Brain pericyte (primary cell): ENCODE data around the gene MRPS12.
"Not testable (repeated sequence)": the region's sequence is repeated elsewhere in the genome, so short reads cannot be mapped to it uniquely, and the experiment has no call there.

Source experiments
- DNase-seq: peaks from one replicate; pipeline ENCODE4 v3.0.0-alpha.2; 2012; ENCODE audit warnings: low read depth, low spot score

The MRPS12 gene

DNA sequence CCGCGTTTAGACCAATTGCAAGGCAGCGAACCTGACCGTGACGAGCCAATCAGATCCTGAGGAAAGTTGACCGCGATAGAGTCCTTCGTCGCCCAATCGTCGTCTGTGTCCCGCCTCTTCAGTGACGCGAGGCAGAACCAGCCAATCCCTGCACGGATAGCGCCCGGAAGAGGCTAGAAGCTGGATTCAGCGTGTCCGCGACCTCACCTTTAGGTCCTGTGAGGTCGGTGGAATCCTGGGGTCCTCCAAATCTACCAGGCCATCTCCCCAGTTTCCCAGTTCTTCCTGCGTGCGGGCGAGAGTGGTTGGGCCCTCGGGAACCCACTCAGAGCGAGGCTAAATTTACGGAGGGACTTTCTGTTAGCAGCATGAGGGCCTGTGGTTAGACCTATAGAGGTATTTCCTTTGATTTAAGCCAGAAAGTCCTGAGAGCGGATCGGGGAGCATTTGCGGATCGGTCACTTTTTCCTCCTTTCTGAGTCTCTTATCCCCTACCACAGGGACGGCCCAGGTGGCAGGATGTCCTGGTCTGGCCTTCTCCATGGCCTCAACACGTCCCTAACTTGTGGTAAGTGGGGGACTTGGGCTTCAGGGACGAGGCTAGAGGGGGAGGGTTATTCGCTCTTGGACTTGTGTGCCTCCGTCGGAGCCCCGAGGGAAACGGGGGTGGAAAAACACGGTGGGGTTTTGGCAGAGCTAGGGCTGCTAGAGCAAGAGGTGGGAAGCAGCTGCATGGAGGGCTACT lies at the start of gene MRPS12:
TSS of gene MRPS12 (plus strand) at position 169 of the 745 bp plus-strand sequence. CDS start at position 520, 351 bp downstream.
- peak; percentile 98 for DNase-seq

DNA sequence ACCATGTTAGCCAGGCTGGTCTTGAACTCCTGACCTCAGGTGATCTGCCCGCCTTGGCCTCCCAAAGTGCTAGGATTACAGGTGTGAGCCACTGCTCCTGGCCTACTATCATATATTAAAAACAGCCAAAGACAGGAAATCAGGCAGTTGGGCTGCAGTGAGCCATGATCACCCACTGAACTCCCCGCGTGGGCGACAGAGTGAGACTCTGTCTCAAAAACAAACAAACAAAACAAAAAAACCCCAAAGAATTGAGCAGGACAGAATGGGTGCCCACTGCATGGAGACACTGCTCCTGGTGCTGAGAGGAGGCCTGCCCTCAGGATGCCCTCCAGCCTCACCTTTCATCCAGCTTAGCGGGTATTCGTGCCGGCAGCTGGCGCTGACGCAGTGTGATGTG lies 47.5 kb upstream of the MRPS12 start:
- DNase-seq, result no peak

DNA sequence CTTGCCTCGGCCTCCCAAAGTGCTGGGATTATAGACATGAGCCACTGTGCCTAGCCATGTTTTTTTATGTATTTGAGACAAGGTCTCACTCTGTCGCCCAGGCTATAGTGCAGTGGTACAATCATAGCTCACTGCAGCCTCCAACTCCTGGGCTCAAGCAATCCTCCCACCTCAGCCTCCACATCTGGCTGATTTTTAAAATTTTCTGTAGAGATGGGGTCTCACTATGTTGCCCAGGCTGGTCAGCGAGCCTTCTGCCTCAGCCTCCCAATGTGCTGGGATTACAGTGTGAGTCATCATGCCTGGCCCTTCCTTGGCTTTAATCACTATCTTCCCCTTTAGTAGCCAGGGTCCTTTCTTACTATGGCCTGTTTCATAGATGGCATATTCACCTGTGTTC lies 46.1 kb upstream of the MRPS12 start:
- not testable (repeated sequence) for DNase-seq

DNA sequence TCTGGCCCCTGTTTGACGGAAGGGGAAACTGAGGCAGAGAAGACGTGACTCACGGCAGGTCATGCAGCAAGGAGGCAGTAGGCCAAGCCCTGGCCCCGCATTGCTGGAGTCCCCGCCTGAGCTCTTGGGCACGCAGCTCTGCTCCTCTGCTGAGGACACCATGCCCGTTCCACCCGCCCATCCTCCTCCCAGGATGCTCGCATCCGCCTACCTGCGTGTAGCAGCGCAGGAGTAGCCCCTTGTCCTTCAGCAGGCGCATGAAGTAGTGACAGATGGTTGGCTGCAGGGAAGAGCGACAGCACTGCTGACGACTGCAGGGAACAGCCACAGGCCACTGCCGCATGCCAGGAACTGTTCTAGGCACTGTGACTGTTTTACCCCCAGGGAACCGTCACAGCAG lies 41.9 kb upstream of the MRPS12 start:
- DNase-seq, result no peak

DNA sequence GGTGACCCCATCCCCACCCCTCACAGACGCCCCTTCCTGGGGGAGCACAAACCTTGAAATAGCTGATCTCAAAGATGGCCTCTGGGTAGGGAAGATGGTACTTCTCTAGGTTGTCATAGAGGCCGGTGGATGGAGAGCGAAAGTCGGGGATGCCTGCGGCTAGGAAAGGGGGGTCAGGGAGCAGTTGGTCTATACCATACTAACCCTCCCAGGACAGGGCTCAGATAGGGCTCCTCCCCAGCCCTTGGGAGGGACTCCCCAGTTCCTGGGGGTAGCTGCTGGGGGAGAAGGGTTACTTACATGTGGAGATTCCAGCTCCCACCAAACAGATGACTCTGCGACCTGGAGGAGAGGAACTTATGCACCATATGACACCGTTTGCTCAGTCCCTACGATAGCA lies 40.9 kb upstream of the MRPS12 start:
- no peak for DNase-seq

DNA sequence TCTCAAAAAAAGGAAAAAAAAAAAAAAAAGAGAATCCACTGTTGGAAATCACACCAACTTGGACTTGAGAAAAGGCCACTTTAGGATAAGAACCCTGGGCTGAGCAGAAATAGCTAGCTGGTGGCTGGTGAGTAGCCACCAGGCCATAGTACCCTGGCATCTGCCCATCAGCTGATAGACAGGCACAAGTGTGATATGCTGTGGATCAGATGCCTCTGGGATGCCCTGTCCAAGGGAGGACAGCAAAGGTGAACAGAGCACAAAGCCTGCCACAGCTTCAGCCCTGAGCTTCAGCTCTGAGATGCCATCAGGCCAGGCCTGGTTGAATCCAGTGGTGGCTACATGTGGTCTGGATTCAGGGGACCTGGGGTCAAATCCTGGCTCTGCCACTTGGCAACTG lies 40.1 kb upstream of the MRPS12 start:
- DNase-seq, result no peak

DNA sequence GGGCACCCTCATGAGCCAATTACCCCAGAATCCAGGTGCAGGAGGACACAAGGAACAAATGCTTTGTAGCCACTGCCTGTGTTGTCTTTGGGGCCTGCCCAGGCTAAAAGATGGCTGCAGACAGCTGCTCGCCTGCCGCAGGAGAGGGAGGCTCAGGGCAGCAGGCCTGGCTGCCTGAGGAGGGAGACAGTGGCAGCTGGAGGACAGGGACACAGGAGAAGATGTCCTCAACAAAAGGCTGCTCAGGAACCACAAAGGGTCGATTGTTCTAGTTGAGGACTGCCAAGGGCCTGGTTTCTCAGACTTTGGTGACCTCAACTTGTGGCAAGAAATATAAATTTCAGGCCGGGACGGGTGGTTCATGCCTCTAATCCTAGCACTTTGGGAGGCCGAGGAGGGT lies 39.0 kb upstream of the MRPS12 start:
- no peak for DNase-seq

DNA sequence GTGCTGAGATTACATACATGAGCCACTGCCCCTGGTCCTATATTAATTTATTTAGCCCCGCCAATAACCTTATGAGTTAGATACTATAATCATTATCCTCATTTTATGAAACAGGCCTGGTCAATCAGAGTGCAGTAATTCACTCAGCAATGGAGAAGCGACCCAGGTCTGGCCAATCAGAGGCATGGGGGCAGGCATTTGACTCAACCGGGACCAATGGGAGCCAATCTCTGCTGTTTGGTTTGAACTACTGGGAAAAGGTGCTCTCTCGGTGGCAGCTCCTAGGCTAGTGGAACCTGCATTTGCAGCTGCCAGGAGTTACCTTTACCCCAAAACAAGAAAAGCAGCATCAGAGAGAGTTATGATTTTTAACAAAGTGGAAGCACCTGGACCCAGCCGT lies 37.9 kb upstream of the MRPS12 start:
- DNase-seq, result no peak

DNA sequence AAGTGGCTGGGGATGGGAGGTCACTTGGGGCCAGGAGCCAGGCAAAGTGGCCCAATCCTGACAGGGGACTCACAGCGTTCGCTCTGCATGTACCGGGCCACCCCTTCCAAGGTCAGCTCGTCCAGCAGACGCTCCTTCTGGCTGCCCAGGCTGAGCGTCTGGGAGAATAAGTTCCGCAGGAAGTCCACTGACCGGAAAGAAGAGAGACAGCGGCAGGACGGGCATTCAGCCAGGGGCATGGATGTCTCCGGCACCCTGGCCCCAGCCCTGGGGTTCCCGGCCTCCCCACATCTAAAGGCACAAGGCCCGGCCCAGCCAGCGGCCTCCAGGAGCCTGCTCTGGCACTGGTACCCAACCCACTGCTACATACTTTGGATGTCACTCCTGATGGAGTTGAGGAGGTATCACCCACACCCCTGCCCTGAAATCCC lies 37.4 kb upstream of the MRPS12 start:
- no peak for DNase-seq

DNA sequence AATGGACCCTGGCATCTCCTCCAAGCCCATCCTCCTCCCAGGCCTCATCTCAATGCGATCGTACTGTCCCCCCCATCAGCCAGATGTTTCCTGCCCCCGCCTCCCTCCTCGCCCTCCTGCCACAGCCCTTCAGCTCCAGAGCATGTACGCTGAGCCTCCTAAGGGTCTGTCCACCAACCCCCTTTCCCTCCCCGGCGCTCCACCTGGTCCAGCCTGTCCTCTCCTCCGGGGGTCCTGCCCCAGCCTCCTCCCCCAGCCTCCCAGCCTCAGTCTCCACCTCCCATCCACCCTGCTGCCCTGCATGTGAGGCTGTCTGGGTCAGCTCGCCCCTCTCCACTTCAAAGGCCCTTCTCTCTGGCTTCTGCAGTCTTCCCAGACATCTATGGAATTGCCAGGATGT lies 35.8 kb upstream of the MRPS12 start:
- no peak for DNase-seq

DNA sequence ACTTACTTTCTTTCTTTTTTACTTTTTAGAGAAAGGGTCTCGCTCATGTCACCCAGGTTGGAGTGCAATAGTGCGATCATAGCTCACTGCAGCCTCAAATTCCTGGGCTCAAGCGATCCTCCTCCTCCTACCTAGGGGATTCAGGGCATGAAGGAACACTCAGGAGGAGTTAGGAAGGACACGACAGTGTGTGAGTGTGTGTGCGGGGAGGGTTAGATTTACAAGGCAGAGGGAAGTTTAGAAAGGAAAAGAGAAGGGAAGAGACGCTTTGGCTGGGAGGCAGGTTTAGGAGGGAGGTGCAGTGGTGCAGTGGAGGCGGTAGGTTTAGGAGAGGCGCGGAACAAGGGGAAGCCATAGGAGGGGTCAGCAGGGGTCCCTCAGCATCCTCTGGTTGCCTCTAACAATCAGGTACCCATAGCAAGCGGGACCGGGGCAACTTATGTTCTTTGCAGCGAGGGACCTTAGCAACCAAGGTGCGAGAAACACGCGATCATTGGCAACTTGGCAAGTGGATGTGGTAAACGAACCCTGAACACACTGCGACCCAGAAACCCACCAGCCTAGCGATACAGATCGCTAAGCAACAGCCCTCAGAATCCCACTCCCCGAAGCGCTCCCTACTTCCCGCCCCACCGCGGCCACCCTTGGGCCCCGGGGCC lies 31.8 kb upstream of the MRPS12 start:
- DNase-seq, result no peak

DNA sequence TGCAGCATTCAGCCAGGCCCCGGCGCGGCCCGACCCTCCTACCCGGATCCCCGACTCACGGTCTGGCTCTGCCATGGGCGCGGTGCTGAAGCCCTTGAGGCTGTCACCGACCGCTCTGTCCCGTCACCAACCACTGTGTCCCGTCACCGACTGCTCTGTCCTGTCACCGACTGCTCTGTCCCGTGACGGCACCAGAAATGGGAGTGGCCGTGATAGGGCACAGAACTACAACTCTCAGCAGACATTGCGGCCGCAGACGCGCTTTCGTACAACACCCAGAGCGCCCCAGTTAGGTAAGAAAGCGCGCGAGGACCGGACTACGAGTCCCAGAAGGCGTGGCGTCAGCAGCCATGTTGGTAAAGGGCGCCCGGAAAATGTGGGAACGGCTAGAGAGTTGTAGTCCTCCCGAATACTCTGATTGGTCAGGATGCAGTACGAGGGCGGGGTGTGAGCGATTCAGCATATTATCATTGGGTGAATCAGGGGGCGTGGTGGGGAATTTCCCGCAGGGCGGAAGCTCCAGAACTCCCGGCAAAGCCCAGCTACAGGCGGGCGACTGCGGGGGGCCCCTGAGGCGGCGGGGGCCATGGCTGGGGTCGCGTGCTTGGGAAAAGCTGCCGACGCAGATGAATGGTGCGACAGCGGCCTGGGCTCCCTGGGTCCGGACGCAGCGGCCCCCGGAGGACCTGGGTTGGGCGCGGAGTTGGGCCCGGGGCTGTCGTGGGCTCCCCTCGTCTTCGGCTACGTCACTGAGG lies 31.1 kb upstream of the MRPS12 start, which contains the start of the genes NFKBIB and SIRT2:
TSS of gene NFKBIB (plus strand) at position 523 of the 755 bp plus-strand sequence. CDS start at position 587, 64 bp downstream.
TSS of gene SIRT2 (minus strand) at position 172 of the 755 bp plus-strand sequence. CDS start at position 75, 97 bp downstream.
- DNase-seq, result peak; percentile 98

DNA sequence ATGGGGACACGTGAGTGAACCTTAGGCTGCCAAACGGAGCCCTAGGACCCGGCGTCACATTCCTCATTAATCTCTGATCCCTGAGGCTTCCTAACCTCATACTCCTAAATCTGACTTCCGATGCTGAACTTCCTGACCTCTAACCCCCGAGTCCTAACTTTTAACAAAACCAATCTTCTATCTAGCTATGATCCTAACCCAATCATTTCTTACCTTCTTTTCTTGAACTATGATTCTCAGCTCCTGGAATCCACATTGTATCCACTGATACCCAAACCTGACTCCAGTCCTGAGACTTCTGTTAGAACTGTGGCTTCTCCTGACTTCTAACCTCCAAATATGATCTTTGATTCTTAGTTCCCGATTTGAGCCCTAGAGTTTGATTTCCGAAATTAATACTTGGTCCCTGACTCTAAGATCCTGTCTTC lies 30.5 kb upstream of the MRPS12 start:
- DNase-seq, result no peak

DNA sequence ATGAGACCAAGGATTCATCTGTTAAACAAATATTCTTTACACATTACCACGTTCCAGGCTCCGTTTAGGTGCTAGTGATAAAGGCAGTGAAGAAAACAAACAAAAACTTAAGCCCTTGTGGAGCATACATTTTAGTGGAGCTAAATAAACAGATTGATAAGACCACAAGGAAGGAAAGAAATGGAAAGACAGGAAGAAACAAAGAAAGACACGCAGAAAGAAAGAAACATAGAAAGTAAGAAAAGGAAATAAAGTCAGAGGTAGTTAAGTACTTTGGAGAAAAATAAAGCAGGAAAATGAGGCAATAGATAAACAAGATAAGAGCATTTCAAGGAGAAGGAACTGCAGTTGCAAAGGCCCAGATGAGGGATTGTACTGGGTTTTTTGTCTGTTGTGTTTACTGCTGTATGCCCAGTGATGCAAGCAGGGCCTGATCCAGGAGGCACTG lies 30.0 kb upstream of the MRPS12 start:
- no peak for DNase-seq

DNA sequence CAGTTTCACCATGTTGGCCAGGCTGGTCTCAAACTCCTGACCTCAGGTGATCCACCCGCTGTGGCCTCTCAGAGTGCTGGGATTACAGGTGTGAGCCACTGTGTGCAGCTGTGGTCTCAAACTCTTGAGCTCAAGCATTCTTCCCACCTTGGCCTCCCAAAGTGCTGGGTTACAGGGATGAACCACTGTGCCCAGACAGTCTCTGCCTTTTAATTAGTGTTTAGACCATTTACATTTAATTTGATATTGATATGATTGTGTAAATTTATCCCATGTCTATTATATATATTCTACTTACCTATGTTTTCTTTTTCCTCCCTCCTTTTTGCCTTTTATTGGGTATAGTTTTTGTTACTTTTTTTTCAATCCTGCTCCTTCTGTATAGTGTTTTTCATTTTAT lies 29.1 kb upstream of the MRPS12 start:
- DNase-seq, result no peak

DNA sequence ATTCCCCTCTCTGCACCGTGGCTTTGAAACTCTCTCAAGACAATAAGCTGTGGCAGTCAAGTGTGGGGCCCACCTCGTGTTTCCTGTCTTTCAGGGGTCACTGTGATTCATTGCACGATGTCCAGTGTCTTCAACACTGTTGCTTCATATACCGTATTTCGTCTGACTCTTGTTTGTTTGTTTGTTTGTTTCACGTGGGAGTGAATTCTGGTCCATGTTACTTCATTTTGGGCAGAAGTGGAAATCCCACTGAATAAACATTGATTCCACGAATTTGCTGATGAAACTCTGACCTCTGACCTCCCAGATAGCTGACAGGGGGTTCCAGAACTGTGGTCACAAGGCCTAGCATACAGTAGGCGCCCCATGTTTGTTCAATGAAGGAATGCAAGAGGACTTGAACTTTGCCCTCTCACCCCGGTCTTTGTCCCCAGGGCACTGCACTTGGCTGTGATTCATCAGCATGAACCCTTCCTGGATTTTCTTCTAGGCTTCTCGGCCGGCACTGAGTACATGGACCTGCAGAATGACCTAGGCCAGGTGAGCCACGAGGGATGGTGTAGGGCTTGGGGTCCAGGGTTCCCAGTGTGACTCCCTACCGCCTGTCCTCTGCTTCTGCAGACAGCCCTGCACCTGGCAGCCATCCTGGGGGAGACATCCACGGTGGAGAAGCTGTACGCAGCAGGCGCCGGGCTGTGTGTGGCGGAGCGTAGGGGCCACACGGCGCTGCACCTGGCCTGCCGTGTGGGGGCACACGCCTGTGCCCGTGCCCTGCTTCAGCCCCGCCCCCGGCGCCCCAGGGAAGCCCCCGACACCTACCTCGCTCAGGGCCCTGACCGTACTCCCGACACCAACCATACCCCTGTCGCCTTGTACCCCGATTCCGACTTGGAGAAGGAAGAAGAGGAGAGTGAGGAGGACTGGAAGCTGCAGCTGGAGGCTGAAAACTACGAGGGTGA lies 25.9 kb upstream of the MRPS12 start:
- DNase-seq, result no peak

DNA sequence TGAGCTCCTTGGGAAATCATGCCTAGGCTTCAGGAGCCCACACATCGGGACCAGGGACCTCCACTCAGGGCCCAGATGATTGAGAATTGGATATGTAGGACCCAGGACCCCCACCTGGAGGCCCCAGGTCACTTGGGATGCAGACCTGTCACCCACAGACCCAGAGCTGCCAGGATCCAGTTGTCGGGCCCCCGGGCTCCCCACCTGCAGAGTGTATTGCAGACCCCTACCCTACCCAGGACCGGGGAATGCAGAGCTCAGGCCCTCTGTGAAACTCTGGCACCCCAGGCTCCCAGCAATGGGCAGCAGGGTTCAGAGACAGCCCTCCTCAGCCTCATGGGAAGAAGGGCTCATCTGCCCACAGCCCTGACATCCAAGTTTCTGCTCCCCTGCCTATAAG lies 25.1 kb upstream of the MRPS12 start:
- DNase-seq, result no peak

DNA sequence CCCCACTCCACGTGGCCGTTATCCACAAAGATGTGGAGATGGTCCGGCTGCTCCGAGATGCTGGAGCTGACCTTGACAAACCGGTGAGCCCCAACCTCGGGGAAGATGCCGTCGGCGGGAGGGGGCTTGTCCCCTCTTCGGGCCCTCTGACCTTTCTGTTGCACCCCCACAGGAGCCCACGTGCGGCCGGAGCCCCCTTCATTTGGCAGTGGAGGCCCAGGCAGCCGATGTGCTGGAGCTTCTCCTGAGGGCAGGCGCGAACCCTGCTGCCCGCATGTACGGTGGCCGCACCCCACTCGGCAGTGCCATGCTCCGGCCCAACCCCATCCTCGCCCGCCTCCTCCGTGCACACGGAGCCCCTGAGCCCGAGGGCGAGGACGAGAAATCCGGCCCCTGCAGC lies 23.5 kb upstream of the MRPS12 start:
- no peak for DNase-seq

DNA sequence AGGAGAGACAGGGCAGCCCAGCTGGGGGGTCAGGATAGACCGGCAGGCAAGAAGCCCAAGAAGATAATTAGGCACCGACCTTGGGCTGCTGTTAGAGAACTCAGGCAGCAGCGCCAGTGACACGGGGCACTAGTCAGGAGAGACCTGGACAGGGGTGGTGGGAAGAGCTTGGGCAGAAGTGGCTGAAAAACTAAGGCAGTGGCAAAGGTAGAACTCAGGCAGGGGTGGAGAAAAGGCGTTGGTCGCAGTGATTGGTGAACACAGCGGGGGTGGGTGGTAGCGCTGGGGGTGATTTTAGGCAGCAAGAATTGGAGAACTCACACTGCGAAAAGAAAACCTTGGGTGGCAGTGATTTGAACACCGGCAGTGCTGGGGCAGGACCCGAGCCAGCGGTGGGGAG lies 23.1 kb upstream of the MRPS12 start:
- DNase-seq, result no peak

DNA sequence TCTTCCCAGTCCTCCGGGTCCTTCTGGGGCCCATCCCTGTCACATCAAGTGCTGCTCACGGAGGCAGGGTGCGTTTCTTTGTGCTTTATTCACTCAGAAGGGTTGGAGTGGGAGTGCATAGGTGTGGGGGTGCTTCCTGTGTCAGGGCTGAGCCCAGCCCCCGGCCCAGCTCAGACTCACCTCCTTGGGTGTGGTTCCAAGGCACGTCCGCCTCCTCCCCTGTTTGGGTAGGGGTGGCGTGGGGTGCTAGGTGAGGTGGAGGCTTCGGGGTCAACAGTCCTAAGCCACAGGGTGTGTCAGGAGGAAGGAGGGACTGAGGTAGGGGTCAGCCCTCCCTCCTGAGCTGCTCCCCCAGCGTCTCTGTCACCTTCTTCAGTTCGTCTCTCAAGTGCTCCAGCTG lies 21.8 kb upstream of the MRPS12 start:
- no peak for DNase-seq

DNA sequence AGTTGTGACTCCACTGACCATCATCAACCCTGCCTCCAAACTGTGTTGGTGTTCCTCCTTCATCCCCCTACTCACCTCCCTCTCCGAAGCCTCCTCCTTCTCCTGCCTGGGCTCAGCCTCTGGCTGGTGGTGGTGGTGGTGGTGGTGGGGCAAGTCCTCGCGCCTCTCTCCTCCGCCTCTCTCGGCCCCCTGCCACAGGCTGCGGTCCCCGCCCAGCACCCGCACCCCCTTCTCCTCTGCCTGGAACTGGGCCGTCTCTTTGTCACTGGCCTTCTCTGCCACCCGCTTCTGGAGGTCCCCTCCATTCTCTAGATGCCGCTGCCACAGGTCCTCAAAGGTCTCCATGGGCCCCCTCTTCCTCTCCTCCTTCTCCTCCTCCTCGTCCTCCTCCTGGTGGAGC lies 20.3 kb upstream of the MRPS12 start:
- DNase-seq, result no peak
